Endothelial cell of umbilical vein (primary cell): ENCODE results near the gene GDPD4.

Source experiments
- POLR2A ChIP-seq: IDR thresholded peaks from 2 replicates; pipeline ENCODE4 v1.6.1; 2012; ENCODE audit warnings: low read depth, mild to moderate bottlenecking, control low read depth, low read length
- TF ChIP-seq, protein P1 (sequence below), 2 donors: IDR thresholded peaks; 1 replicate in 1 of 2; 2 replicates in 1 of 2; pipeline ENCODE4 v1.5.1; 2011; ENCODE audit warnings: low read length in 2 of 2, mild to moderate bottlenecking in 2 of 2, moderate library complexity in 2 of 2, control low read depth in 1 of 2, inconsistent platforms in 1 of 2, low read depth in 1 of 2; ENCODE audit not compliant: insufficient read depth in 1 of 2; ENCODE audit errors: extremely low read depth in 1 of 2
- TF ChIP-seq, protein P2 (sequence below): IDR thresholded peaks from 2 replicates; pipeline ENCODE4 v1.6.1; 2011; ENCODE audit not compliant: insufficient read depth, insufficient read length

DNA sequence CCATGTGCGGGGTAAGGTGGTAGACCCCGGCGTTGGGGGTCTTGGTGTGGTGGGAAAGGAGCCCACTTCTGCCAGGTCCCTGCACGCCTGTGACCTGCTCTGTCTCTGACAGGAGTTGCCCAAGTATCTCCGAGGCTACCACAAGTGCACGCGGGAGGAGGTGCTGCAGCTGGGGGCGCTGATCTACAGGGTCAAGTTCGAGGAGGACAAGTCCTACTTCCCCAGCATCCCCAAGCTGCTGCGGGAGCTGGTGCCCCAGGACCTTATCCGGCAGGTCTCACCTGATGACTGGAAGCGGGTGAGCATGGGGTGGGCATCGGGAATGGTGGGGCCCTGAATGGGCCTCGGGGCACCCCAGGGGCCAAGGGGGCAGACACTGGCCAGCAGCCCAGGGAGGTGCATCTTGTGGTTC, 90.4 kb downstream of the GDPD4 start:
- TF ChIP-seq, protein P1, sequence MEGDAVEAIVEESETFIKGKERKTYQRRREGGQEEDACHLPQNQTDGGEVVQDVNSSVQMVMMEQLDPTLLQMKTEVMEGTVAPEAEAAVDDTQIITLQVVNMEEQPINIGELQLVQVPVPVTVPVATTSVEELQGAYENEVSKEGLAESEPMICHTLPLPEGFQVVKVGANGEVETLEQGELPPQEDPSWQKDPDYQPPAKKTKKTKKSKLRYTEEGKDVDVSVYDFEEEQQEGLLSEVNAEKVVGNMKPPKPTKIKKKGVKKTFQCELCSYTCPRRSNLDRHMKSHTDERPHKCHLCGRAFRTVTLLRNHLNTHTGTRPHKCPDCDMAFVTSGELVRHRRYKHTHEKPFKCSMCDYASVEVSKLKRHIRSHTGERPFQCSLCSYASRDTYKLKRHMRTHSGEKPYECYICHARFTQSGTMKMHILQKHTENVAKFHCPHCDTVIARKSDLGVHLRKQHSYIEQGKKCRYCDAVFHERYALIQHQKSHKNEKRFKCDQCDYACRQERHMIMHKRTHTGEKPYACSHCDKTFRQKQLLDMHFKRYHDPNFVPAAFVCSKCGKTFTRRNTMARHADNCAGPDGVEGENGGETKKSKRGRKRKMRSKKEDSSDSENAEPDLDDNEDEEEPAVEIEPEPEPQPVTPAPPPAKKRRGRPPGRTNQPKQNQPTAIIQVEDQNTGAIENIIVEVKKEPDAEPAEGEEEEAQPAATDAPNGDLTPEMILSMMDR (IDR thresholded peaks at IDR 0.05; ENCODE audit: extremely low read depth in 1 of 2, insufficient read depth in 1 of 2, low read depth in 1 of 2, low read length in 2 of 2) = no peak
- TF ChIP-seq, protein P2, sequence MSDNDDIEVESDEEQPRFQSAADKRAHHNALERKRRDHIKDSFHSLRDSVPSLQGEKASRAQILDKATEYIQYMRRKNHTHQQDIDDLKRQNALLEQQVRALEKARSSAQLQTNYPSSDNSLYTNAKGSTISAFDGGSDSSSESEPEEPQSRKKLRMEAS = no peak
- TF ChIP-seq POLR2A = no peak
